ENCODE data around the gene TMEM9. TPM values are rescaled to one million over a fixed set of nuclear protein-coding genes. Genes with fewer than 3 reads are reported as not detected.

TMEM9 gene
- total RNA-seq, 1 donor from 2014 or later: 109 TPM

GRCh38 chr1:201093962-201094361 is 60.3 kb downstream of the TMEM9 start:
- Histone ChIP-seq H3K27me3 (no peaks in the 10 kb centered on the region), H2AFZ (replicated peaks) (no peak overlapping the region), H3K4me2 (no peak overlapping the region), H4K20me1 (ENCODE audit: low read depth) (no peaks in the 10 kb centered on the region), H3K36me3 (no peaks in the 10 kb centered on the region), H3K9ac (no peak overlapping the region), H3K4me3 (no peak overlapping the region), H3K27ac (no peak overlapping the region), H3K79me2 (ENCODE audit: low read depth) (no peaks in the 10 kb centered on the region), H3K4me1 (peaks cover 17% of the 10 kb centered on the region), H3F3A (ENCODE audit: low read depth) (peaks cover 12% of the 10 kb centered on the region), H3K9me3 (ENCODE audit: low read depth) (no peaks in the 10 kb centered on the region)
- TF ChIP-seq EZH2phosphoT487 (IDR thresholded peaks at IDR 0.05) (no peak), EZH2 (IDR thresholded peaks at IDR 0.05) (no peak), CTCF (IDR thresholded peaks at IDR 0.05) (no peak)
- Mint-ChIP-seq H3K4me3 (no peak overlapping the region), H3K27me3 (ENCODE audit: insufficient read depth, low read depth) (peaks cover 2% of the 10 kb centered on the region), H3K27ac (no peak overlapping the region), H3K9me3 (no peaks in the 10 kb centered on the region), H3K4me1 (peaks cover 74% of the 10 kb centered on the region), H3K36me3 (no peaks in the 10 kb centered on the region)
- DNase-seq (ENCODE audit: low spot score): no peak

GRCh38 chr1:201093561-201093960 is 60.7 kb downstream of the TMEM9 start:
- Histone ChIP-seq H3K4me1 (peaks cover 15% of the 10 kb centered on the region), H3K27me3 (no peaks in the 10 kb centered on the region), H3K27ac (no peak overlapping the region), H3K36me3 (no peaks in the 10 kb centered on the region), H3F3A (ENCODE audit: low read depth) (peaks cover 12% of the 10 kb centered on the region), H3K79me2 (ENCODE audit: low read depth) (no peaks in the 10 kb centered on the region), H2AFZ (replicated peaks) (no peak overlapping the region), H3K9ac (no peak overlapping the region), H3K4me2 (no peak overlapping the region), H3K9me3 (ENCODE audit: low read depth) (no peaks in the 10 kb centered on the region), H3K4me3 (no peak overlapping the region), H4K20me1 (ENCODE audit: low read depth) (no peaks in the 10 kb centered on the region)
- H3K27ac Mint-ChIP-seq: no peak overlapping the region
- H3K4me3 Mint-ChIP-seq: no peak overlapping the region
- DNase-seq (ENCODE audit: low spot score): no peak
- H3K27me3 Mint-ChIP-seq (ENCODE audit: insufficient read depth, low read depth): peaks cover 3% of the 10 kb centered on the region
- H3K4me1 Mint-ChIP-seq: peaks cover 75% of the 10 kb centered on the region
- no peaks in the 10 kb centered on the region for H3K9me3 Mint-ChIP-seq
- TF ChIP-seq EZH2 (IDR thresholded peaks at IDR 0.05): no peak
- TF ChIP-seq EZH2phosphoT487 (IDR thresholded peaks at IDR 0.05): no peak
- TF ChIP-seq CTCF (IDR thresholded peaks at IDR 0.05): no peak
- no peaks in the 10 kb centered on the region for H3K36me3 Mint-ChIP-seq

GRCh38 chr1:201092738-201093137 is 61.5 kb downstream of the TMEM9 start:
- DNase-seq (ENCODE audit: low spot score): no peak
- H3K4me3 Mint-ChIP-seq: no peak overlapping the region
- H3K9me3 Mint-ChIP-seq: no peaks in the 10 kb centered on the region
- Histone ChIP-seq H3K9ac (no peak overlapping the region), H3K27ac (no peak overlapping the region), H3K27me3 (no peaks in the 10 kb centered on the region), H3K36me3 (no peaks in the 10 kb centered on the region), H3K4me2 (no peak overlapping the region), H2AFZ (replicated peaks) (no peak overlapping the region), H3K9me3 (ENCODE audit: low read depth) (no peaks in the 10 kb centered on the region), H3F3A (ENCODE audit: low read depth) (peaks cover 12% of the 10 kb centered on the region), H3K79me2 (ENCODE audit: low read depth) (no peaks in the 10 kb centered on the region), H4K20me1 (ENCODE audit: low read depth) (no peaks in the 10 kb centered on the region), H3K4me1 (peaks cover 15% of the 10 kb centered on the region), H3K4me3 (no peak overlapping the region)
- H3K4me1 Mint-ChIP-seq: peaks cover 76% of the 10 kb centered on the region
- no peak overlapping the region for H3K27ac Mint-ChIP-seq
- H3K36me3 Mint-ChIP-seq: no peaks in the 10 kb centered on the region
- H3K27me3 Mint-ChIP-seq (ENCODE audit: insufficient read depth, low read depth): peaks cover 5% of the 10 kb centered on the region
- TF ChIP-seq CTCF (IDR thresholded peaks at IDR 0.05) (no peak), EZH2 (IDR thresholded peaks at IDR 0.05) (no peak), EZH2phosphoT487 (IDR thresholded peaks at IDR 0.05) (no peak)

Measured in neural progenitor cell (in vitro differentiated cells).